HCT116 (cell line): ENCODE data around the gene MICU2.

Experiments
- EZH2phosphoT487 ChIP-seq: fragments of 200-600 bp; IDR thresholded peaks from 2 replicates; pipeline ENCODE4 v1.6.1; 2018; ENCODE audit warnings: antibody characterized with exemption, borderline replicate concordance
- JUND ChIP-seq: IDR thresholded peaks from 2 replicates; pipeline ENCODE4 v1.6.1; 2012
- POLR2AphosphoS5 ChIP-seq: IDR thresholded peaks from 2 replicates; pipeline ENCODE4 v1.6.1; 2011; ENCODE audit warnings: mild to moderate bottlenecking, low read depth, low read length, moderate library complexity
- TF ChIP-seq, protein P1 (sequence below), 3 experiments: fragments of 200-600 bp in 1 of 3; sonication (generic) in 1 of 3; IDR thresholded peaks in 2 of 3; conservative IDR thresholded peaks in 1 of 3; 2 replicates each; pipeline ENCODE4 v1.5.1; 2012 to 2017; ENCODE audit warnings: low read depth in 2 of 3, low read length in 2 of 3, antibody characterized with exemption in 1 of 3, borderline replicate concordance in 1 of 3, control low read depth in 1 of 3, mild to moderate bottlenecking in 1 of 3, mixed read lengths in 1 of 3, mixed run types in 1 of 3, moderate library complexity in 1 of 3; ENCODE audit not compliant: insufficient read depth in 1 of 3

DNA sequence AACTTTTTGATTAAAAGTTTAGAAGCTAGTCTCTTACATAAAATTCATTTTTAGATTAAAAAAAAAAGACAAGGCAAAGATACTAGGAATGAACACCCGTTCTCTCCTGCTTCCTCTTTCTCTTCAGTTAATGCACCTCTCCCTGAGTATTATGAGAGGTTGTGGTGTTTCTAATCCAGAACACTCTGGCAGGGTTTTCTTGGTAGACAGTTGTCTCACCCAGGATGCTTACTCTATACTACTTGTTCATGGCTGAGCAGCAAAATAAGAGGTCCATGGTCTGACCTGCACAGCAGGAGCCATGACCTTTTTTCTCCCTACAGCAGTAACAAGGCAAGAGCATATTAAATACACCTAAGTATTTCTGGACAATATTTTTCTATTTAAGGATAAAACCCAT, 62.0 kb downstream of the MICU2 start:
- TF ChIP-seq JUND (no peak), POLR2AphosphoS5 (no peak), EZH2phosphoT487 (no peak)
- TF ChIP-seq, protein P1, sequence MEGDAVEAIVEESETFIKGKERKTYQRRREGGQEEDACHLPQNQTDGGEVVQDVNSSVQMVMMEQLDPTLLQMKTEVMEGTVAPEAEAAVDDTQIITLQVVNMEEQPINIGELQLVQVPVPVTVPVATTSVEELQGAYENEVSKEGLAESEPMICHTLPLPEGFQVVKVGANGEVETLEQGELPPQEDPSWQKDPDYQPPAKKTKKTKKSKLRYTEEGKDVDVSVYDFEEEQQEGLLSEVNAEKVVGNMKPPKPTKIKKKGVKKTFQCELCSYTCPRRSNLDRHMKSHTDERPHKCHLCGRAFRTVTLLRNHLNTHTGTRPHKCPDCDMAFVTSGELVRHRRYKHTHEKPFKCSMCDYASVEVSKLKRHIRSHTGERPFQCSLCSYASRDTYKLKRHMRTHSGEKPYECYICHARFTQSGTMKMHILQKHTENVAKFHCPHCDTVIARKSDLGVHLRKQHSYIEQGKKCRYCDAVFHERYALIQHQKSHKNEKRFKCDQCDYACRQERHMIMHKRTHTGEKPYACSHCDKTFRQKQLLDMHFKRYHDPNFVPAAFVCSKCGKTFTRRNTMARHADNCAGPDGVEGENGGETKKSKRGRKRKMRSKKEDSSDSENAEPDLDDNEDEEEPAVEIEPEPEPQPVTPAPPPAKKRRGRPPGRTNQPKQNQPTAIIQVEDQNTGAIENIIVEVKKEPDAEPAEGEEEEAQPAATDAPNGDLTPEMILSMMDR (IDR thresholded peaks at IDR 0.05 in 2 of 3, conservative IDR thresholded peaks at IDR 0.05 in 1 of 3; ENCODE audit: borderline replicate concordance in 1 of 3, insufficient read depth in 1 of 3, low read depth in 2 of 3, low read length in 2 of 3), result no peak
